WERI-Rb-1 (cell line): ENCODE results near the gene TNPO3.

Source experiments
- DNase-seq: peaks from one replicate; pipeline ENCODE4 v3.0.0-alpha.2; 2020
- H3K27ac ChIP-seq: fragments of 250-450 bp; sonication (Bioruptor Pico); 2 replicates; pipeline ENCODE4 v1.5.1; 2020; ENCODE audit warnings: mild to moderate bottlenecking, moderate library complexity
- H3K27me3 ChIP-seq: fragments of 250-450 bp; sonication (Bioruptor Pico); 2 replicates; pipeline ENCODE4 v1.5.1; 2021; ENCODE audit warnings: mild to moderate bottlenecking, low read depth, moderate library complexity; ENCODE audit not compliant: insufficient read depth, severe bottlenecking
- H3K36me3 ChIP-seq: fragments of 250-450 bp; sonication (Bioruptor Pico); 2 replicates; pipeline ENCODE4 v1.5.1; 2020; ENCODE audit warnings: mild to moderate bottlenecking, moderate library complexity
- H3K4me3 ChIP-seq: 2 replicates; pipeline ENCODE4 v1.5.1; 2011; ENCODE audit warnings: low read depth, mild to moderate bottlenecking, control low read depth, low read length
- H3K9me3 ChIP-seq: fragments of 250-450 bp; sonication (Bioruptor Pico); 2 replicates; pipeline ENCODE4 v1.5.1; 2021; ENCODE audit warnings: mild to moderate bottlenecking, moderate library complexity; ENCODE audit not compliant: severe bottlenecking
- TF ChIP-seq, protein P1 (sequence below): IDR thresholded peaks from 2 replicates; pipeline ENCODE4 v1.5.1; 2011; ENCODE audit warnings: low read depth, mild to moderate bottlenecking, control low read depth, inconsistent platforms, low read length

The TNPO3 gene

DNA sequence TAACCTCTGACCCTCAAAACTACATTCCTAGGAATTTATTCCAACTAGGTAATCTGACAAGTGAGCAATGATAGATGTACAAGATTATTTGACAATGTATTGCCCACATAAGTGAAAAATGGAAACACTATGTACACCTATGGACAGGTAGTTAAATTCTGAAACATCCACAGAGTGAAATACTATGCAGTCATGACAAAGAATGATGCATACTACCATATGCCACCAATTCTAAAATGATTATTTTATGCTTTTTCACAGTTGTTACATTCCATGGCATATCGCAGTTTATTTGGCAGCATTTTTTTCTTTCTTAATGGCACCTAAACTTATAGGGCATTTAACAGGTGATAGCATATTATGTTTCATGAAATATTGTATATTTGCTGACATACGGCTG lies 20.1 kb upstream of the TNPO3 start:
- Histone ChIP-seq H3K27ac (no peak overlapping the region), H3K4me3 (no peak overlapping the region), H3K36me3 (no peaks in the 10 kb centered on the region), H3K9me3 (peaks cover 2% of the 10 kb centered on the region), H3K27me3 (no peaks in the 10 kb centered on the region)
- TF ChIP-seq, protein P1, sequence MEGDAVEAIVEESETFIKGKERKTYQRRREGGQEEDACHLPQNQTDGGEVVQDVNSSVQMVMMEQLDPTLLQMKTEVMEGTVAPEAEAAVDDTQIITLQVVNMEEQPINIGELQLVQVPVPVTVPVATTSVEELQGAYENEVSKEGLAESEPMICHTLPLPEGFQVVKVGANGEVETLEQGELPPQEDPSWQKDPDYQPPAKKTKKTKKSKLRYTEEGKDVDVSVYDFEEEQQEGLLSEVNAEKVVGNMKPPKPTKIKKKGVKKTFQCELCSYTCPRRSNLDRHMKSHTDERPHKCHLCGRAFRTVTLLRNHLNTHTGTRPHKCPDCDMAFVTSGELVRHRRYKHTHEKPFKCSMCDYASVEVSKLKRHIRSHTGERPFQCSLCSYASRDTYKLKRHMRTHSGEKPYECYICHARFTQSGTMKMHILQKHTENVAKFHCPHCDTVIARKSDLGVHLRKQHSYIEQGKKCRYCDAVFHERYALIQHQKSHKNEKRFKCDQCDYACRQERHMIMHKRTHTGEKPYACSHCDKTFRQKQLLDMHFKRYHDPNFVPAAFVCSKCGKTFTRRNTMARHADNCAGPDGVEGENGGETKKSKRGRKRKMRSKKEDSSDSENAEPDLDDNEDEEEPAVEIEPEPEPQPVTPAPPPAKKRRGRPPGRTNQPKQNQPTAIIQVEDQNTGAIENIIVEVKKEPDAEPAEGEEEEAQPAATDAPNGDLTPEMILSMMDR: no peak
- no peak for DNase-seq

- no peak overlapping the region for H3K27ac ChIP-seq
- no peaks in the 10 kb centered on the region for H3K36me3 ChIP-seq
- DNase-seq: no peak
- no peaks in the 10 kb centered on the region for H3K27me3 ChIP-seq
- TF ChIP-seq, protein P1: no peak
- peaks cover 2% of the 10 kb centered on the region for H3K9me3 ChIP-seq
- no peak overlapping the region for H3K4me3 ChIP-seq
Observed at GRCh38 chr7:129074361-129074871, 19.5 kb upstream of the TNPO3 start.

DNA sequence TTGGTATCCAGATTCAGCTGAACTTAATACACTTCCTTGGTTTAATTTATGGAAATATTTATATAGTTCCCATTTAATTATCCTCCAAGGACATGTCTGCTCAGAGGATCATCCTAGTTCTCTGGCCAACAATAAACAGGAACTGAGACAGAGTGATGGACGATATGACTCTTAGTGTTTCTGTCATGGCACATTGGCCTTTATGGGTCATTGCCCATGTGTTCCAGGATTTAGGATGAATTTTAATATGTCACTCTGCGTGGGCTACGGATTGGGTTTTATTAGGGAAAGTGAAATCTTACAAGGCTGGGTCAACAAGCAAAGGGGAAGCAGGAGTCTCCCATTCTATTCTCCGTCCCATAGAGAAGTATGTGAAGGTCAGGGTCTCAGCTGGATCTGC lies 18.8 kb upstream of the TNPO3 start:
- DNase-seq: no peak
- Histone ChIP-seq H3K36me3 (no peaks in the 10 kb centered on the region), H3K27ac (no peak overlapping the region)

GRCh38 chr7:129073204-129073603 lies 18.3 kb upstream of the TNPO3 start:
- Histone ChIP-seq H3K27ac (no peak overlapping the region), H3K9me3 (peaks cover 2% of the 10 kb centered on the region), H3K36me3 (no peaks in the 10 kb centered on the region), H3K4me3 (no peak overlapping the region), H3K27me3 (no peaks in the 10 kb centered on the region)
- TF ChIP-seq, protein P1: no peak
- DNase-seq: no peak

More for the DNA sequence above, 18.8 kb upstream of the TNPO3 start:
- Histone ChIP-seq H3K27me3 (no peaks in the 10 kb centered on the region), H3K4me3 (no peak overlapping the region), H3K9me3 (peaks cover 2% of the 10 kb centered on the region)
- TF ChIP-seq, protein P1: no peak

DNA sequence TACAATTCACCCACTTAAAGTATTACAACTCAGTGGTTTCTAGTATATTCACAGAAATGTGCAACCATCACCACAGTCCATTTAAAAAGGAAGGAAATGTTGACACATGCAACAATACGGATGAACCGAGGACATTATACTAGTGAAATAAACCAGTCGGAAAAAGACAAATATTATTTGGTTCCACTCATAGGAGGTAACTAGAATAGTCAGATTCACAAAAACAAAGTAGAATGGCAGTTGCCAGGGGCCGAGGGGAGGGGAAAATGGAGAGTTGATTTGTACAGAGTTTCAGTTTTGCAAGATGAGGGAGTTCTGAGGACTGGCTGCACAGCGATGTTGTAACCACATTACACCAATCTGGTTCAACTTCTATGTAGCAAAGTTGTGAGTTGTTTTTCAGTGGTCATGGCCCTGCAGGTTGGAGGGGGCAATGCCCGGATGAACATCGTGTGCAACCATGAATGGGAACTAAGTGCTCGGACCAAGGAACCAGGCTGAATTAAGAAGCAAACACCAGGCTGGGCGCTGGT lies 17.6 kb upstream of the TNPO3 start:
- H3K9me3 ChIP-seq: peaks cover 2% of the 10 kb centered on the region
- H3K36me3 ChIP-seq: no peaks in the 10 kb centered on the region
- H3K4me3 ChIP-seq: no peak overlapping the region
- no peak overlapping the region for H3K27ac ChIP-seq
- TF ChIP-seq, protein P1: no peak
- no peaks in the 10 kb centered on the region for H3K27me3 ChIP-seq
- DNase-seq: no peak

DNA sequence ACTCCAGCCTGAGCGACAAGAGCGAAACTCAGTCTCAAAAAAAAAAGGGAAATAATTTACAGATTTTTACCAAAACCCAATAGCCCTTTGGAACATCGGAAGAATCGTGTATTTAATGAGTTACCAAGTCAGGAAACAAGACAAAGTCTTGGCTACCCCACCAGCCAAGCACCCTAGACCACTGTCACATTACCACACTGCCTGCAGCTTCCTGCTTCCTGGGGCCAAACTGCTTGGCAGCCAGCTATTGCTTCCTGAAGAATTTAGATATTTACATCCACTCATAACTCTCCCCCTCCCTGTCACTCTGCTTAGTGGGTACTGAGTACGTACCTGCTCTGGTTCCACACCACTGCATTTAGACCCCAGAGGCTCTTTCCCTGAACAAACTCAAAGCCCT lies 14.1 kb upstream of the TNPO3 start:
- no peaks in the 10 kb centered on the region for H3K36me3 ChIP-seq
- H3K27ac ChIP-seq: no peak overlapping the region
- no peaks in the 10 kb centered on the region for H3K9me3 ChIP-seq
- H3K4me3 ChIP-seq: no peak overlapping the region
- TF ChIP-seq, protein P1: no peak
- DNase-seq: no peak
- H3K27me3 ChIP-seq: no peaks in the 10 kb centered on the region
